NCI-H82 (cell line): ENCODE measurements around the gene FHOD1.
A peak's percentile ranks its signal among the peaks of the same experiment; 100 is the strongest.

Source experiments
- DNase-seq: peaks from one replicate; lab custom pipeline; 2025; lab: John Stamatoyannopoulos, UW

FHOD1 gene

GRCh38 chr16:67247192-67248072 is at the start of gene FHOD1:
Gene FHOD1, minus strand, starts transcription at chr16:67247481. Its CDS starts 71 bp downstream, at chr16:67247410.
- DNase-seq: peak; percentile 97

- DNase-seq: no peak
Observed at GRCh38 chr16:67296420-67296819, 49.1 kb upstream of the FHOD1 start.

- DNase-seq: no peak
Observed at GRCh38 chr16:67294938-67295361, 47.7 kb upstream of the FHOD1 start.

GRCh38 chr16:67294171-67294757 is 47.0 kb upstream of the FHOD1 start:
- DNase-seq: no peak

- DNase-seq: no peak
Observed at GRCh38 chr16:67291461-67291860, 44.2 kb upstream of the FHOD1 start.

- no peak for DNase-seq
Observed at GRCh38 chr16:67287960-67288359, 40.7 kb upstream of the FHOD1 start.

GRCh38 chr16:67286441-67287235 is 39.4 kb upstream of the FHOD1 start:
- no peak for DNase-seq

- DNase-seq: peak; percentile 24
Observed at GRCh38 chr16:67284699-67285646, 37.7 kb upstream of the FHOD1 start.

GRCh38 chr16:67283826-67284555 is 36.7 kb upstream of the FHOD1 start:
- no peak for DNase-seq

GRCh38 chr16:67283039-67283825 is 36.0 kb upstream of the FHOD1 start:
- DNase-seq: no peak

GRCh38 chr16:67282447-67282805 is 35.1 kb upstream of the FHOD1 start:
- no peak for DNase-seq

- DNase-seq: no peak
Observed at GRCh38 chr16:67281536-67282446, 34.5 kb upstream of the FHOD1 start.

GRCh38 chr16:67280090-67281015 is 33.1 kb upstream of the FHOD1 start:
- no peak for DNase-seq

- peak; percentile 84 for DNase-seq
Observed at GRCh38 chr16:67279296-67280089, 32.2 kb upstream of the FHOD1 start, which contains the start of gene PLEKHG4. Gene PLEKHG4, plus strand, starts transcription at chr16:67279532. Its CDS starts 513 bp downstream, at chr16:67280045.

GRCh38 chr16:67278773-67279295 is 31.6 kb upstream of the FHOD1 start:
- peak; percentile 69 for DNase-seq

GRCh38 chr16:67277999-67278772 is 30.9 kb upstream of the FHOD1 start:
- no peak for DNase-seq
